Activated gamma-delta T cell treated with Interleukin-2 at 50 U/mL for 16 hours (primary cell): Measurements from ENCODE around the gene PRUNE2.

Experiments
- DNase-seq: peaks from one replicate; pipeline ENCODE4 v3.0.0-alpha.2; 2020

PRUNE2 gene

GRCh38 chr9:76897804-76898525, 7.9 kb downstream of the PRUNE2 start:
- no peak for DNase-seq

GRCh38 chr9:76896035-76896434, 9.9 kb downstream of the PRUNE2 start:
- DNase-seq, result no peak

- no peak for DNase-seq
These were observed 10.7 kb downstream of the PRUNE2 start for GRCh38 chr9:76895186-76895585.

- no peak for DNase-seq
These were observed 11.7 kb downstream of the PRUNE2 start for GRCh38 chr9:76894198-76894597.

GRCh38 chr9:76893395-76893932, 12.4 kb downstream of the PRUNE2 start:
- no peak for DNase-seq

GRCh38 chr9:76891874-76892273, 14.0 kb downstream of the PRUNE2 start:
- no peak for DNase-seq

- DNase-seq, result no peak
These were observed 14.6 kb downstream of the PRUNE2 start for GRCh38 chr9:76891279-76891678.

GRCh38 chr9:76887951-76888350, 18.0 kb downstream of the PRUNE2 start:
- no peak for DNase-seq

- DNase-seq, result no peak
These were observed 18.7 kb downstream of the PRUNE2 start for GRCh38 chr9:76887003-76887821.

- DNase-seq, result no peak
These were observed 19.6 kb downstream of the PRUNE2 start for GRCh38 chr9:76886318-76886717.

GRCh38 chr9:76884823-76885222, 21.1 kb downstream of the PRUNE2 start:
- DNase-seq, result no peak

GRCh38 chr9:76883341-76883855, 22.5 kb downstream of the PRUNE2 start:
- no peak for DNase-seq

- no peak for DNase-seq
These were observed 23.2 kb downstream of the PRUNE2 start for GRCh38 chr9:76882686-76883085.

- DNase-seq, result no peak
These were observed 25.7 kb downstream of the PRUNE2 start for GRCh38 chr9:76880210-76880609.

GRCh38 chr9:76878933-76879332, 27.0 kb downstream of the PRUNE2 start:
- DNase-seq, result no peak

GRCh38 chr9:76877961-76878360, 28.0 kb downstream of the PRUNE2 start:
- no peak for DNase-seq

GRCh38 chr9:76876098-76876497, 29.8 kb downstream of the PRUNE2 start:
- no peak for DNase-seq

- DNase-seq, result no peak
These were observed 32.1 kb downstream of the PRUNE2 start for GRCh38 chr9:76873821-76874220.

GRCh38 chr9:76873056-76873792, 32.7 kb downstream of the PRUNE2 start:
- no peak for DNase-seq

GRCh38 chr9:76868897-76869296, 37.0 kb downstream of the PRUNE2 start:
- no peak for DNase-seq

- DNase-seq, result no peak
These were observed 39.2 kb downstream of the PRUNE2 start for GRCh38 chr9:76866689-76867088.

GRCh38 chr9:76863832-76864231, 42.1 kb downstream of the PRUNE2 start:
- no peak for DNase-seq

GRCh38 chr9:76859860-76860259, 46.1 kb downstream of the PRUNE2 start:
- no peak for DNase-seq
